IMR-90 (cell line): ENCODE measurements around the gene FFAR1. TPM values are rescaled to one million over a fixed set of nuclear protein-coding genes. Genes with fewer than 3 reads are reported as not detected.

Experiments
- ATAC-seq: fragments of 200-7000 bp; cut with Tn5 transposase; 2 replicates; pipeline ENCODE4 v1.9.1; 2020; ENCODE audit warnings: low read depth, mild to moderate bottlenecking, moderate library complexity
- BruUV-seq: library from RNA; stranded (reverse); fragments of 400-500 nt; replicated peaks from 2 replicates; lab custom pipeline; 2021; lab: Mats Ljungman, UMichigan
- CTCF ChIA-PET: fragments of 300-600 bp; formaldehyde crosslinking; extraction: SDS; loops from one replicate; lab custom pipeline; 2021; ENCODE audit warnings: antibody characterized with exemption; lab: Yijun Ruan, JAX
- POLR2A ChIA-PET: fragments of 300-600 bp; sonication (Branson Sonifier 250); formaldehyde crosslinking; loops from one replicate; lab custom pipeline; 2022; ENCODE audit warnings: antibody characterized with exemption; ENCODE audit not compliant: unreplicated experiment; lab: Charles Lee
- DNase-seq: peaks from one replicate; pipeline ENCODE4 v3.0.0; 2013
- H2AFZ ChIP-seq: replicated peaks from 2 replicates; pipeline ENCODE3; 2013; ENCODE audit warnings: low read length, mild to moderate bottlenecking; ENCODE audit not compliant: poor library complexity
- H2AK5ac ChIP-seq: 2 replicates; pipeline ENCODE4 v1.6.1; 2013; ENCODE audit warnings: low read depth, low read length, inconsistent platforms
- H2AK9ac ChIP-seq: replicated peaks from 2 replicates; pipeline ENCODE3; 2013; ENCODE audit warnings: mild to moderate bottlenecking, low read depth, low read length, moderate library complexity; ENCODE audit not compliant: poor library complexity
- H2BK120ac ChIP-seq: 2 replicates; pipeline ENCODE4 v1.6.1; 2013; ENCODE audit warnings: low read depth, low read length, inconsistent platforms
- H2BK15ac ChIP-seq: 3 replicates; pipeline ENCODE4 v1.6.1; 2013; ENCODE audit warnings: low read depth, low read length, inconsistent platforms
- H2BK20ac ChIP-seq: 2 replicates; pipeline ENCODE4 v1.6.1; 2013; ENCODE audit warnings: low read depth, mild to moderate bottlenecking, inconsistent platforms, low read length, moderate library complexity
- H2BK5ac ChIP-seq: 2 replicates; pipeline ENCODE4 v1.6.1; 2013; ENCODE audit warnings: mild to moderate bottlenecking, low read depth, low read length, inconsistent platforms; ENCODE audit not compliant: poor library complexity, severe bottlenecking
- H3K14ac ChIP-seq: replicated peaks from 2 replicates; pipeline ENCODE4 v1.6.1; 2013; ENCODE audit warnings: low read depth, low read length, inconsistent platforms
- H3K18ac ChIP-seq: 2 replicates; pipeline ENCODE4 v1.6.1; 2013; ENCODE audit warnings: low read depth, low read length, control low read depth
- H3K23ac ChIP-seq: 2 replicates; pipeline ENCODE4 v1.6.1; 2013; ENCODE audit warnings: low read depth, low read length, inconsistent platforms
- H3K27ac ChIP-seq: 2 replicates; pipeline ENCODE4 v1.5.1; 2013; ENCODE audit warnings: mild to moderate bottlenecking, control low read depth, low read length; ENCODE audit not compliant: insufficient read depth
- H3K27me3 ChIP-seq: 2 replicates; pipeline ENCODE4 v1.6.1; 2013; ENCODE audit warnings: low read length; ENCODE audit not compliant: control insufficient read depth, insufficient read depth
- H3K36me3 ChIP-seq: 2 replicates; pipeline ENCODE4 v1.6.1; 2013; ENCODE audit warnings: low read length, mixed read lengths; ENCODE audit not compliant: control insufficient read depth, insufficient read depth
- H3K4ac ChIP-seq: 2 replicates; pipeline ENCODE4 v1.6.1; 2013; ENCODE audit warnings: low read depth, low read length, inconsistent platforms
- H3K4me1 ChIP-seq: 2 replicates; pipeline ENCODE4 v1.6.1; 2013; ENCODE audit warnings: low read length, mixed read lengths; ENCODE audit not compliant: control insufficient read depth, insufficient read depth
- H3K4me2 ChIP-seq: 2 replicates; pipeline ENCODE4 v1.6.1; 2013; ENCODE audit warnings: low read depth, mild to moderate bottlenecking, control low read depth, low read length, moderate library complexity
- H3K4me3 ChIP-seq: 2 replicates; pipeline ENCODE4 v1.5.1; 2013; ENCODE audit warnings: low read depth, mild to moderate bottlenecking, control low read depth, low read length, moderate library complexity; ENCODE audit not compliant: insufficient read depth
- H3K56ac ChIP-seq: 2 replicates; pipeline ENCODE4 v1.6.1; 2013; ENCODE audit warnings: low read length, inconsistent platforms; ENCODE audit not compliant: insufficient read depth; ENCODE audit errors: extremely low read depth
- H3K79me1 ChIP-seq, 2 experiments: 2 replicates each; pipeline ENCODE4 v1.6.1; 2013; ENCODE audit warnings: low read length in 2 of 2, inconsistent platforms in 1 of 2, low read depth in 1 of 2
- H3K9ac ChIP-seq: 2 replicates; pipeline ENCODE4 v1.6.1; 2013; ENCODE audit warnings: low read depth, low read length, control low read depth
- H3K9me1 ChIP-seq: 2 replicates; pipeline ENCODE4 v1.6.1; 2013; ENCODE audit warnings: low read length, inconsistent platforms; ENCODE audit not compliant: insufficient read depth
- H3K9me3 ChIP-seq: 2 replicates; pipeline ENCODE4 v1.6.1; 2013; ENCODE audit warnings: low read length; ENCODE audit not compliant: control insufficient read depth, insufficient read depth
- H4K20me1 ChIP-seq: 2 replicates; pipeline ENCODE4 v1.6.1; 2013; ENCODE audit warnings: low read length, inconsistent platforms; ENCODE audit not compliant: insufficient read depth
- H4K5ac ChIP-seq: 2 replicates; pipeline ENCODE4 v1.6.1; 2013; ENCODE audit warnings: mild to moderate bottlenecking, low read depth, low read length, control low read depth
- H4K8ac ChIP-seq, 2 experiments: 2 replicates each; pipeline ENCODE4 v1.6.1; 2013; ENCODE audit warnings: low read depth in 2 of 2, low read length in 2 of 2, control low read depth in 1 of 2, inconsistent platforms in 1 of 2
- H4K91ac ChIP-seq: 2 replicates; pipeline ENCODE4 v1.6.1; 2013; ENCODE audit warnings: low read depth, low read length, inconsistent platforms; ENCODE audit not compliant: insufficient read depth
- BHLHE40 ChIP-seq: fragments of 150-350 bp; IDR thresholded peaks from 2 replicates; pipeline ENCODE4 v1.6.1; 2016; ENCODE audit warnings: mild to moderate bottlenecking, low read depth, low read length
- CEBPB ChIP-seq: IDR thresholded peaks from 2 replicates; pipeline ENCODE4 v1.6.1; 2012; ENCODE audit warnings: low read depth, low read length, improper control_type of control experiment
- CHD1 ChIP-seq: IDR thresholded peaks from 2 replicates; pipeline ENCODE4 v1.6.1; 2012; ENCODE audit warnings: low read depth, low read length, improper control_type of control experiment
- FOS ChIP-seq: fragments of 150-350 bp; IDR thresholded peaks from 2 replicates; pipeline ENCODE4 v1.6.1; 2016; ENCODE audit warnings: low read depth, low read length
- MAFK ChIP-seq: IDR thresholded peaks from 2 replicates; pipeline ENCODE4 v1.6.1; 2012; ENCODE audit warnings: low read depth, low read length, improper control_type of control experiment
- MAZ ChIP-seq: IDR thresholded peaks from 2 replicates; pipeline ENCODE4 v1.6.1; 2012; ENCODE audit warnings: low read depth, mild to moderate bottlenecking, low read length, improper control_type of control experiment, moderate library complexity, borderline replicate concordance
- MXI1 ChIP-seq: IDR thresholded peaks from 2 replicates; pipeline ENCODE4 v1.6.1; 2012; ENCODE audit warnings: low read depth, mild to moderate bottlenecking, low read length, moderate library complexity, borderline replicate concordance
- NFE2L2 ChIP-seq: fragments of 150-350 bp; IDR thresholded peaks from 2 replicates; pipeline ENCODE4 v1.6.1; 2016; ENCODE audit warnings: low read depth, mild to moderate bottlenecking, low read length
- POLR2A ChIP-seq: IDR thresholded peaks from 2 replicates; pipeline ENCODE4 v1.6.1; 2012; ENCODE audit warnings: mild to moderate bottlenecking, low read depth, low read length
- RAD21 ChIP-seq: IDR thresholded peaks from 2 replicates; pipeline ENCODE4 v1.6.1; 2012; ENCODE audit warnings: low read length, improper control_type of control experiment
- RCOR1 ChIP-seq: IDR thresholded peaks from 2 replicates; pipeline ENCODE4 v1.6.1; 2012; ENCODE audit warnings: mild to moderate bottlenecking, low read length, improper control_type of control experiment; ENCODE audit not compliant: insufficient replicate concordance
- RFX5 ChIP-seq: IDR thresholded peaks from 2 replicates; pipeline ENCODE4 v1.8.0; 2012; ENCODE audit warnings: low read depth, mild to moderate bottlenecking, low read length, moderate library complexity
- SMC3 ChIP-seq: fragments of 150-350 bp; IDR thresholded peaks from 2 replicates; pipeline ENCODE4 v1.6.1; 2016; ENCODE audit warnings: low read depth, mild to moderate bottlenecking, antibody characterized with exemption, low read length, moderate library complexity
- WGBS, 2 experiments: methylation state at CpG; one replicate each; pipeline versions ENCODE4 v1.1.5 to v1.1.7; 2013; ENCODE audit warnings: missing lambda C conversion rate in 2 of 2; ENCODE audit not compliant: insufficient read length in 1 of 2; ENCODE audit errors: extremely low coverage in 2 of 2; 5-methylcytosine and 5-hydroxymethylcytosine counted together
- dilution Hi-C: fragments of 300-500 bp; cut with HindIII; formaldehyde crosslinking; loops from one replicate; pipeline ENCODE4 v1.14.3; 2018; ENCODE audit warnings: low sequenced_read_pairs; ENCODE audit not compliant: unreplicated experiment
- in situ Hi-C: fragments of 300-500 bp; cut with MboI; formaldehyde crosslinking; loops from 3 replicates; pipeline ENCODE4 v1.14.3; 2019; ENCODE audit warnings: low sequenced_read_pairs, inconsistent platforms, mixed read lengths
- intact Hi-C: fragments of 100-400 bp; cut with micrococcal nuclease; formaldehyde crosslinking; loops from 2 replicates; pipeline ENCODE4 v1.10.0; 2022
- polyA plus RNA-seq, 3 experiments: library from polyadenylated mRNA; depleted of rRNA; stranded (reverse); fragments of >200 nt; gene quantifications; 2 replicates each; pipeline ENCODE4 v1.2.3, GENCODE V29; 2012; ENCODE audit warnings: low replicate concordance in 1 of 3
- total RNA-seq: library from RNA; depleted of rRNA; stranded (reverse); fragments of >200 nt; gene quantifications from 2 replicates; pipeline ENCODE4 v1.2.3, GENCODE V29; 2012
- TF ChIP-seq, protein P1 (sequence below): fragments of 150-350 bp; IDR thresholded peaks from 2 replicates; pipeline ENCODE4 v1.6.1; 2016; ENCODE audit warnings: low read depth, mild to moderate bottlenecking, low read length, moderate library complexity, borderline replicate concordance
- TF ChIP-seq, protein P2 (sequence below): conservative IDR thresholded peaks from 2 replicates; pipeline ENCODE4 v1.5.1; 2012; ENCODE audit warnings: mild to moderate bottlenecking, low read depth, low read length, improper control_type of control experiment

The FFAR1 gene
- total and polyA plus RNA-seq, 2 of the 4 experiments (the other 2 are of a cell fraction), result not detected

DNA sequence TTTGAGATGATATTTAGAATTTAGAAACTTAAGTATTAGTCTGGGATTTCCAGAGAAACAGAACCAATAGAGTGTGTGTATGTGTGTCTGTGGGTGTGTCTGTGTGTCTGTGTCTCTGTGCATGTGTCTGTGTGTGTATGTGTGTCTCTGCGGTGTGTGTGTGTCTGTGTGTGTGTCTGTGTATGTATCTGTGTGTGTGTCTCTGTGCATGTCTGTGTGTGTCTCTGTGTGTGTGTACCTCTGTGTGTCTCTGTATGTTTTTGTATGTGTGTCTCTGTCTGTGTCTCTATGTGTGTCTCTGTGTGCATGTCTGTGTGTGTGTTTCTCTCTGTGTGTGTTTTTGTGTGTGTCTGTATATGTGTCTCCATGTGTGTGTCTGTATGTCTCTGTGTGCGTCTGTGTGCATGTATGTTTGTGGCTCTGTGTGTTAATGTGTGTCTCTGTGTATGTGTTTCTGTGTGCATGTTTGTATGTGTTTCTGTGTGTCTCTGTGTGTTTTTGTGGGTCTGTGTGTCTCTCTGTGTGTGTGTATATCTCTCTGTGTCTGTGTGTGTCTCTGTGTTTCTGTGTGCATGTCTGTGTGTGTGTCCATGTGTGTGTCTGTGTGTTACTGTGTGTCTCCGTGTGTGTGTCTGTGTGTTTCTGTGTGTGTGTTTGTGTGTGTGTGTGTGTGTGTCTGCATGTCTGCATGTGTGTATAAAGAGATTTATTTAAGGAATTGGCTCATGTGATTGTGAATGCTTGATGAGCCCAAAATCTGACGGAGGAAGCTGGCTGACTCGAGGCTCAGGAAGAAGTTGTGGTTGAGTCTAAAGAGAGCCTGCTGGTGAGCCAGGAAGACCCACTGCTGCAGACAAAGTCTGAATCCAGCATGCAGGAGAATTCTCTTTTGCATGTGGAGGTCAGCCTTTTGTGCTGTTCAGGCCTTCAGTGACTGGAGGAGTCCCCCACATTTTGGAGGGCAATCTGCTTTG lies 45.3 kb downstream of the FFAR1 start:
- dilution Hi-C loops, result no loop called here
- ChIA-PET CTCF (no interaction called here), POLR2A (no interaction called here)
- no peak overlapping the region for H2AK5ac ChIP-seq
- no peak overlapping the region for H3K9ac ChIP-seq
- no TSS peak for BruUV-seq
- H3K9me1 ChIP-seq, result no peaks in the 10 kb centered on the region
- no peak overlapping the region for H2BK15ac ChIP-seq
- H4K20me1 ChIP-seq, result no peaks in the 10 kb centered on the region
- no peaks in the 10 kb centered on the region for H3K4me1 ChIP-seq
- DNase-seq (no peak), ATAC-seq (no peak)
- no peak overlapping the region for H2AFZ ChIP-seq
- H3K4ac ChIP-seq, result no peak overlapping the region
- no peak overlapping the region for H3K27ac ChIP-seq
- peak overlapping the region; percentile 62 for H2BK5ac ChIP-seq
- no peak overlapping the region for H2AK9ac ChIP-seq
- no peaks in the 10 kb centered on the region for H3K9me3 ChIP-seq
- in situ Hi-C loops, result no loop called here
- 47% methylated on average over 4 of the region's 5 CpGs; no CpG with 5 or more reads in 1 of the 2 experiments for WGBS, 2 experiments
- H3K27me3 ChIP-seq, result 0 out of 2 replicates have a peak, but pooled peaks cover 2% of the 10 kb centered on the region
- no peak overlapping the region for H3K4me3 ChIP-seq
- H3K18ac ChIP-seq, result no peak overlapping the region
- no peaks in the 10 kb centered on the region for H3K36me3 ChIP-seq
- H4K91ac ChIP-seq, result no peak overlapping the region
- no peaks in the 10 kb centered on the region for H3K79me1 ChIP-seq
- intact Hi-C loops, result no loop called here
- no peak overlapping the region for H2BK20ac ChIP-seq
- no peak overlapping the region for H4K8ac ChIP-seq
- no peak overlapping the region; the same call in 1 of the 2 replicates for H3K56ac ChIP-seq
- no peak overlapping the region for H4K5ac ChIP-seq
- H3K14ac ChIP-seq, result no peak overlapping the region
- no peak overlapping the region for H3K23ac ChIP-seq
- no peak overlapping the region for H2BK120ac ChIP-seq
- no peak overlapping the region for H3K4me2 ChIP-seq
- no peak for TF ChIP-seq BHLHE40
- no peak for TF ChIP-seq SMC3
- TF ChIP-seq, protein P1, sequence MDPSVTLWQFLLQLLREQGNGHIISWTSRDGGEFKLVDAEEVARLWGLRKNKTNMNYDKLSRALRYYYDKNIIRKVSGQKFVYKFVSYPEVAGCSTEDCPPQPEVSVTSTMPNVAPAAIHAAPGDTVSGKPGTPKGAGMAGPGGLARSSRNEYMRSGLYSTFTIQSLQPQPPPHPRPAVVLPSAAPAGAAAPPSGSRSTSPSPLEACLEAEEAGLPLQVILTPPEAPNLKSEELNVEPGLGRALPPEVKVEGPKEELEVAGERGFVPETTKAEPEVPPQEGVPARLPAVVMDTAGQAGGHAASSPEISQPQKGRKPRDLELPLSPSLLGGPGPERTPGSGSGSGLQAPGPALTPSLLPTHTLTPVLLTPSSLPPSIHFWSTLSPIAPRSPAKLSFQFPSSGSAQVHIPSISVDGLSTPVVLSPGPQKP, result no peak
- TF ChIP-seq CHD1, result no peak
- TF ChIP-seq MAFK, result no peak
- TF ChIP-seq, protein P2, sequence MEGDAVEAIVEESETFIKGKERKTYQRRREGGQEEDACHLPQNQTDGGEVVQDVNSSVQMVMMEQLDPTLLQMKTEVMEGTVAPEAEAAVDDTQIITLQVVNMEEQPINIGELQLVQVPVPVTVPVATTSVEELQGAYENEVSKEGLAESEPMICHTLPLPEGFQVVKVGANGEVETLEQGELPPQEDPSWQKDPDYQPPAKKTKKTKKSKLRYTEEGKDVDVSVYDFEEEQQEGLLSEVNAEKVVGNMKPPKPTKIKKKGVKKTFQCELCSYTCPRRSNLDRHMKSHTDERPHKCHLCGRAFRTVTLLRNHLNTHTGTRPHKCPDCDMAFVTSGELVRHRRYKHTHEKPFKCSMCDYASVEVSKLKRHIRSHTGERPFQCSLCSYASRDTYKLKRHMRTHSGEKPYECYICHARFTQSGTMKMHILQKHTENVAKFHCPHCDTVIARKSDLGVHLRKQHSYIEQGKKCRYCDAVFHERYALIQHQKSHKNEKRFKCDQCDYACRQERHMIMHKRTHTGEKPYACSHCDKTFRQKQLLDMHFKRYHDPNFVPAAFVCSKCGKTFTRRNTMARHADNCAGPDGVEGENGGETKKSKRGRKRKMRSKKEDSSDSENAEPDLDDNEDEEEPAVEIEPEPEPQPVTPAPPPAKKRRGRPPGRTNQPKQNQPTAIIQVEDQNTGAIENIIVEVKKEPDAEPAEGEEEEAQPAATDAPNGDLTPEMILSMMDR, result no peak
- no peak for TF ChIP-seq MXI1
- no peak for TF ChIP-seq CEBPB
- TF ChIP-seq RAD21, result no peak
- TF ChIP-seq RFX5, result no peak
- no peak for TF ChIP-seq FOS
- TF ChIP-seq NFE2L2, result no peak
- TF ChIP-seq POLR2A, result no peak
- TF ChIP-seq RCOR1, result no peak
- TF ChIP-seq MAZ, result no peak
